Gastrocnemius medialis (tissue), 4 donors: ENCODE measurements around the gene DGKZ. TPM values are rescaled to one million over a fixed set of nuclear protein-coding genes. Genes with fewer than 3 reads are reported as not detected.

Source experiments
- ATAC-seq, 2 donors: fragments of 150-250 bp; one replicate each; pipeline ENCODE4 v1.9.1; 2016
- DNase-seq, 2 donors: peaks; one replicate each; pipeline ENCODE4 v3.0.0-alpha.2; 2019
- H3K27ac ChIP-seq, 4 donors: fragments of 200-600 bp; sonication (generic); 1 replicate in 1 of 4; 2 replicates in 3 of 4; pipeline ENCODE4 v1.5.1; 2016 to 2018; ENCODE audit warnings: mild to moderate bottlenecking in 2 of 4, moderate library complexity in 1 of 4
- H3K27me3 ChIP-seq, 3 donors: fragments of 200-600 bp; sonication (generic) in 2 of 3; 1 replicate in 1 of 3; 2 replicates in 2 of 3; pipeline versions ENCODE4 v1.5.1 to v1.6.0; 2016 to 2019; ENCODE audit warnings: mild to moderate bottlenecking in 1 of 3, moderate library complexity in 1 of 3
- H3K36me3 ChIP-seq, 2 donors: fragments of 200-600 bp; sonication (generic) in 1 of 2; one replicate each; pipeline ENCODE4 v1.5.1; 2017 to 2018
- H3K4me1 ChIP-seq, 2 donors: fragments of 200-600 bp; sonication (generic) in 1 of 2; one replicate each; pipeline ENCODE4 v1.5.1; 2016 to 2017; ENCODE audit warnings: mild to moderate bottlenecking in 2 of 2
- H3K4me3 ChIP-seq, 4 donors: fragments of 200-600 bp; sonication (generic) in 3 of 4; 1 replicate in 1 of 4; 2 replicates in 3 of 4; pipeline ENCODE4 v1.5.1; 2016 to 2019; ENCODE audit warnings: mild to moderate bottlenecking in 2 of 4
- H3K9me3 ChIP-seq, 3 donors: fragments of 200-600 bp; sonication (generic) in 2 of 3; 1 replicate in 1 of 3; 2 replicates in 2 of 3; pipeline ENCODE4 v1.5.1; 2016 to 2019
- CTCF ChIP-seq, 5 experiments: fragments of 450-650 bp in 3 of 5; fragments of 200-600 bp in 2 of 5; sonication (generic) in 2 of 5; IDR thresholded peaks in 4 of 5; conservative IDR thresholded peaks in 1 of 5; 1 replicate in 4 of 5; 2 replicates in 1 of 5; pipeline ENCODE4 v1.5.1; 2016 to 2019; ENCODE audit warnings: antibody characterized with exemption in 5 of 5, mild to moderate bottlenecking in 3 of 5, moderate library complexity in 3 of 5
- POLR2A ChIP-seq, 2 donors: fragments of 450-650 bp; IDR thresholded peaks; one replicate each; pipeline ENCODE4 v1.6.1; 2017; ENCODE audit warnings: antibody characterized with exemption in 2 of 2, mild to moderate bottlenecking in 2 of 2, moderate library complexity in 2 of 2
- in situ Hi-C, 4 donors: fragments of 200-750 bp; cut with MboI; loops; one replicate each; pipeline versions ENCODE4 v1.15.0 to v1.8.0; 2017; ENCODE audit warnings: low sequenced_read_pairs in 4 of 4
- intact Hi-C: fragments of 100-400 bp; cut with DNase I; formaldehyde crosslinking; loops from one replicate; pipeline ENCODE4 v1.15.1; 2023; ENCODE audit warnings: low total_unique reads
- total RNA-seq, 4 donors: library from RNA; depleted of rRNA; stranded (reverse); fragments of >200 nt; gene quantifications; one replicate each; pipeline versions ENCODE4 v1.1.0 to v1.2.3, GENCODE V29; 2016

Gene DGKZ
- total RNA-seq, 4 donors from 2014 or later, result 127 to 155 (median 131) TPM

DNA sequence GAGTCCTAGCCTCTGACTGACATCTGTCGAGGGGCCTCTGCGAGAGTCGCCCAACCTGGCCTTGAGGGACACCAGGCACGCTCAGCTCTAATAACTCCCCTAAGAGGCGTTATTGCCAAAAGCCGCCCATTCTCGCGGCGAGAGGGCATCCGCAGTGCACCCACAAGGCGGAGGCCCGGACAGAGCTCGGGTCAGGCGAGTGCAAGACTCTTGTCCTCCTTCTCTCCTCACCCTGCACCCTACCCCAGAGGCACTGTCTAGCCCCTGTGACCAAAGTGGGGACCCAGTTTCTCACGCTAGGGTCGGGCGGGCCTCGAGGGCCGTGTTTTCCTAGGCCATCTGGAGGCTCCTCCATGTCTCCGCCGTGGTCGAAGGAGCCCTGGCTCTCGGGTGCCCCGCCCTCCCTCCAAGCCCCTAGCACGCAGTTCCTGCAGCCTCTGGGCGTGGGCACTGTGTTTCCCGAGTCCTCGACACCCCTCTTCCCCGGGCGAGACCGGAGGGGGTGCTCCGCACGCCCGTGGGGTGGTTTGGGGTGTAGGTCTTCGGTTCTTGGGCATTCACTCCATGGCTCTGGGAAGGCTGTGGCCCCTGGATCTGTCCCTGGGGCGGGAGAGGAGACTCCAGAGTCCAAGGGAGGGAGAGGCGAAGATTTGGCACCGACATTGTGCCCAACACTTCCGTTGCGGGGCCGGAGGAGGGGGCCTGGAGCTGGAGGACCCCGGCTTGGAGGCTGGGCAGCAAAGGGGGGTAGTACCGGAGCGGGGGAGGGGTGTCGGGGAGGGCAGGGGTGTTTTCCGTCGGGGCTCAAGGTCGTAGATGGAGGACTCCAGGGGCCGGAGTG, 43.3 kb downstream of the DGKZ start:
- Histone ChIP-seq H3K36me3 (no peaks in the 10 kb centered on the region), H3K27ac (no peak overlapping the region), H3K4me1 (peaks cover 19 to 23% of the 10 kb centered on the region in 2 donors), H3K9me3 (no peaks in the 10 kb centered on the region), H3K4me3 (no peak overlapping the region), H3K27me3 (peaks cover 35 to 39% (median 37%) of the 10 kb centered on the region in 3 donors)
- TF ChIP-seq CTCF (IDR thresholded peaks at IDR 0.05 in 4 of 5, conservative IDR thresholded peaks at IDR 0.05 in 1 of 5) (no peak), POLR2A (IDR thresholded peaks at IDR 0.05) (no peak)
- no peak for DNase-seq
- intact Hi-C loops, result no loop called here
- in situ Hi-C loops, result loop anchor here in 2 of 4 donors (10.0 kb wide), 2 partner anchors 144 to 154 kb away; no protein-coding TSS in a partner anchor
- no peak for ATAC-seq

DNA sequence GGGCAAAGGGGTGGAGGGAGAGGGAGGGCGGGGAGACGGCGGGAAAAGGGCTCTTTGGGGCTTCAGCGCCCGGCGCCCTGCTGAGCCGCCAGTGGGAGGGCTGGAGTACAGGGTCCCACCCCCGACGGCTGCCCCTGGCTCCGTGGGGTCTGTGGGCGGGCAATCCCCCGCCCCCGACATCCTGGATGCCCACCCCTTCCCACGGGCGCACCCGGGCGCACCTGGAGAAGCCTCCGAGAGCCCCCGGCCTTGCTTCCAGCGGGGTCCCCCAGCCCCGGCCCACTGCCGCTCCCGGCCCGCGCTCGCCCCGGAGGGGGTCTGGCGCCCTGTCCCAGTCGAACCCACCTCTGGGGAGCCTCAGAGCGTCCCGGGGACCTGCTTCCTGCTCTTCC, 43.9 kb downstream of the DGKZ start:
- in situ Hi-C loops (loop anchor here in 2 of 4 donors (10.0 kb wide), 2 partner anchors 144 to 154 kb away; no protein-coding TSS in a partner anchor), intact Hi-C loops (no loop called here)
- H3K27me3 ChIP-seq, result peaks cover 35 to 39% (median 37%) of the 10 kb centered on the region in 3 donors

GRCh38 chr11:46391578-46392420, 44.5 kb downstream of the DGKZ start, which contains the start of gene CHRM4:
Gene CHRM4, minus strand, starts transcription at chr11:46391776. Its CDS starts 5,219 bp downstream, at chr11:46386557.
- Histone ChIP-seq H3K4me3 (peak within 1 kb of the TSS; percentile 23 to 47 (median 36)), H3K36me3 (peaks cover 0 to 4% of the 10 kb centered on the region in 2 donors), H3K27ac (no peak within 1 kb of the TSS), H3K9me3 (no peaks in the 10 kb centered on the region), H3K4me1 (peaks cover 19 to 23% of the 10 kb centered on the region in 2 donors), H3K27me3 (peaks cover 35 to 39% (median 37%) of the 10 kb centered on the region in 3 donors)
- no peak for TF ChIP-seq CTCF (IDR thresholded peaks at IDR 0.05 in 4 of 5, conservative IDR thresholded peaks at IDR 0.05 in 1 of 5)
- TF ChIP-seq POLR2A (IDR thresholded peaks at IDR 0.05), result no peak
- in situ Hi-C loops (loop anchor here in 2 of 4 donors (10.0 kb wide), 2 partner anchors 143 to 153 kb away; no protein-coding TSS in a partner anchor), intact Hi-C loops (loop anchor here (2.0 kb wide), 1 partner anchor 225 kb away; the partner anchor contains the start of genes ATG13 and HARBI1)
- DNase-seq (no peak), ATAC-seq (no peak)

More for the DNA sequence above, 43.9 kb downstream of the DGKZ start:
- no peak overlapping the region for H3K4me3 ChIP-seq
- H3K36me3 ChIP-seq, result no peaks in the 10 kb centered on the region
- DNase-seq (no peak), ATAC-seq (no peak)
- peaks cover 19 to 23% of the 10 kb centered on the region in 2 donors for H3K4me1 ChIP-seq
- H3K27ac ChIP-seq, result no peak overlapping the region
- H3K9me3 ChIP-seq, result no peaks in the 10 kb centered on the region
- TF ChIP-seq POLR2A (IDR thresholded peaks at IDR 0.05) (no peak), CTCF (IDR thresholded peaks at IDR 0.05 in 4 of 5, conservative IDR thresholded peaks at IDR 0.05 in 1 of 5) (no peak)

- H3K9me3 ChIP-seq, result no peaks in the 10 kb centered on the region
- H3K36me3 ChIP-seq, result peaks cover 0 to 12% of the 10 kb centered on the region in 2 donors
- H3K4me3 ChIP-seq, result peak overlapping the region; percentile 23 to 47 (median 36)
- ATAC-seq, result peak; percentile 80 to 87
- peak; percentile 54 to 78 for DNase-seq
- H3K27me3 ChIP-seq, result peaks cover 35 to 36% (median 36%) of the 10 kb centered on the region in 3 donors
- H3K4me1 ChIP-seq, result peaks cover 19 to 23% of the 10 kb centered on the region in 2 donors
- TF ChIP-seq POLR2A (IDR thresholded peaks at IDR 0.05), result no peak
- TF ChIP-seq CTCF (IDR thresholded peaks at IDR 0.05 in 4 of 5, conservative IDR thresholded peaks at IDR 0.05 in 1 of 5), result no peak
- in situ Hi-C loops (loop anchor here in 2 of 4 donors (10.0 kb wide), 2 partner anchors 142 to 152 kb away; no protein-coding TSS in a partner anchor), intact Hi-C loops (loop anchor here (2.0 kb wide), 1 partner anchor 224 kb away; the partner anchor contains the start of genes ATG13 and HARBI1)
- H3K27ac ChIP-seq, result no peak overlapping the region
Measured at GRCh38 chr11:46392421-46393230, 45.4 kb downstream of the DGKZ start.
